Mucosa of descending colon (tissue), 3 donors: Measurements from ENCODE around the gene RBMX. TPM values are rescaled to one million over a fixed set of nuclear protein-coding genes. Genes with fewer than 3 reads are reported as not detected.

ENCODE experiments used
- ATAC-seq: fragments of 200-7000 bp; cut with Tn5 transposase; one replicate; pipeline ENCODE4 v1.9.1; 2020; ENCODE audit warnings: mild to moderate bottlenecking, moderate library complexity
- DNase-seq, 3 donors: peaks; one replicate each; pipeline ENCODE4 v3.0.0-alpha.2; 2020
- H3K36me3 ChIP-seq: fragments of 200-600 bp; one replicate; pipeline ENCODE4 v1.8.0; 2021; ENCODE audit warnings: low read depth, mild to moderate bottlenecking
- H3K4me1 ChIP-seq: fragments of 200-600 bp; one replicate; pipeline ENCODE4 v1.8.0; 2021; ENCODE audit warnings: low read depth, mild to moderate bottlenecking
- H3K4me3 ChIP-seq: fragments of 200-600 bp; one replicate; pipeline ENCODE4 v1.8.0; 2021; ENCODE audit warnings: mild to moderate bottlenecking
- H3K9me3 ChIP-seq: fragments of 200-600 bp; one replicate; pipeline ENCODE4 v1.8.0; 2021; ENCODE audit warnings: mild to moderate bottlenecking
- intact Hi-C, 2 donors: fragments of 100-400 bp; cut with DNase I in 1 of 2; cut with micrococcal nuclease in 1 of 2; formaldehyde crosslinking; loops; one replicate each; pipeline versions ENCODE4 v1.11.0 to v1.11.1; 2022; cut with DNase I, micrococcal nuclease
- total RNA-seq, 3 donors: library from RNA; stranded (reverse); fragmentation: NEBNext Ultra II Directional in 2 of 3; extraction: Animal tissue kit (Norgen Biotek cat#: 25700) in 2 of 3; gene quantifications; one replicate each; pipeline versions ENCODE4 v1.2.1 to v1.2.4, GENCODE V29; 2021 to 2023
- TF ChIP-seq, protein P1 (sequence below): fragments of 200-600 bp; IDR thresholded peaks from one replicate; pipeline ENCODE4 v1.8.0; 2022; ENCODE audit warnings: antibody characterized with exemption, mild to moderate bottlenecking
- donor health status: DM: no; HTN: no; CAD: no; lungs with moderate emphysema.
- donor health status: DM: no; HTN: no; CAD: no.
- donor health status: DM: no; HTN: yes; CAD: no.

Gene RBMX
- total RNA-seq, 3 donors from 2014 or later, result 101 to 144 (median 122) TPM

DNA sequence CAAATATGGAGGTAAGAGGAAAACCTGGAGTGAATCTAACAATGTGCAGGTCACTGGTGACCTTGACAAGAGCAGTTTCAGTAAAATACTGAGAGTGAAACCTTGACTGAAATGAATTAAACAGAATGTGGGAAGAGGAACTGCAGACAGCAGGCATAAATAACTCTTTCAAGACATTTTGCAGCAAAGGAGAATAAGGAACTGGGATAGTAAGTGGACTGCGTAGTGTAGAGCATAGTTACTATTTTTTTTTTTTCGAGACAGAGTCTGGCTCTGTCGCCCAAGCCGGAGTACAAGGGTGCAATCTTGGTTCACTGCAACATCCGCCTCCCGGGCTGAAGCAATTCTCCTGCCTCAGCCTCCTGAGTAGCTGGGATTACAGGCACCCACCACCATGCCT lies 24.0 kb downstream of the RBMX start:
- H3K4me1 ChIP-seq, result no peaks in the 10 kb centered on the region
- peak; percentile 12 for ATAC-seq
- intact Hi-C loops, result no loop called here
- no peaks in the 10 kb centered on the region for H3K36me3 ChIP-seq
- H3K9me3 ChIP-seq, result no peaks in the 10 kb centered on the region
- no peak overlapping the region for H3K4me3 ChIP-seq
- DNase-seq, result no peak
- TF ChIP-seq, protein P1, sequence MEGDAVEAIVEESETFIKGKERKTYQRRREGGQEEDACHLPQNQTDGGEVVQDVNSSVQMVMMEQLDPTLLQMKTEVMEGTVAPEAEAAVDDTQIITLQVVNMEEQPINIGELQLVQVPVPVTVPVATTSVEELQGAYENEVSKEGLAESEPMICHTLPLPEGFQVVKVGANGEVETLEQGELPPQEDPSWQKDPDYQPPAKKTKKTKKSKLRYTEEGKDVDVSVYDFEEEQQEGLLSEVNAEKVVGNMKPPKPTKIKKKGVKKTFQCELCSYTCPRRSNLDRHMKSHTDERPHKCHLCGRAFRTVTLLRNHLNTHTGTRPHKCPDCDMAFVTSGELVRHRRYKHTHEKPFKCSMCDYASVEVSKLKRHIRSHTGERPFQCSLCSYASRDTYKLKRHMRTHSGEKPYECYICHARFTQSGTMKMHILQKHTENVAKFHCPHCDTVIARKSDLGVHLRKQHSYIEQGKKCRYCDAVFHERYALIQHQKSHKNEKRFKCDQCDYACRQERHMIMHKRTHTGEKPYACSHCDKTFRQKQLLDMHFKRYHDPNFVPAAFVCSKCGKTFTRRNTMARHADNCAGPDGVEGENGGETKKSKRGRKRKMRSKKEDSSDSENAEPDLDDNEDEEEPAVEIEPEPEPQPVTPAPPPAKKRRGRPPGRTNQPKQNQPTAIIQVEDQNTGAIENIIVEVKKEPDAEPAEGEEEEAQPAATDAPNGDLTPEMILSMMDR, result no peak

DNA sequence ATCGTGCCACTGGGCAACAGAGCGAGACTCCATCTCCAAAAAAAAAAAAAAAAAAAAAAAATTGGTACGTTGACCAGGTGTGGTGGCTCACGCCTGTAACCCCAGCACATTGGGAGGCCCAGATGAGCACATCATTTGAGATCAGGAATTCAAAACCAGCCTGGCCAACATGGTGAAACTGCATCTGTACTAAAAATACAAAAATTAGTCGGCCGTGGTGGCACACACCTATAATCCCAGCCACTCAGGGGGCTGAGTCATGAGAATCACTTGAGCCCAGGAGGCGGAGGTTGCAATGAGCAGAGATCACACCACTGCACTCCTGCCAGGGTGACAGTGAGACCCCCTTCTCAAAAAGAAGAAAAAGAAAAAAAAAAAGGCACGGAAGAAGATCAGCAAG lies 24.5 kb downstream of the RBMX start:
- Histone ChIP-seq H3K9me3 (no peaks in the 10 kb centered on the region), H3K4me3 (no peak overlapping the region), H3K4me1 (no peaks in the 10 kb centered on the region), H3K36me3 (no peaks in the 10 kb centered on the region)
- ATAC-seq (no peak), DNase-seq (no peak)
- intact Hi-C loops, result no loop called here
- TF ChIP-seq, protein P1, result no peak

DNA sequence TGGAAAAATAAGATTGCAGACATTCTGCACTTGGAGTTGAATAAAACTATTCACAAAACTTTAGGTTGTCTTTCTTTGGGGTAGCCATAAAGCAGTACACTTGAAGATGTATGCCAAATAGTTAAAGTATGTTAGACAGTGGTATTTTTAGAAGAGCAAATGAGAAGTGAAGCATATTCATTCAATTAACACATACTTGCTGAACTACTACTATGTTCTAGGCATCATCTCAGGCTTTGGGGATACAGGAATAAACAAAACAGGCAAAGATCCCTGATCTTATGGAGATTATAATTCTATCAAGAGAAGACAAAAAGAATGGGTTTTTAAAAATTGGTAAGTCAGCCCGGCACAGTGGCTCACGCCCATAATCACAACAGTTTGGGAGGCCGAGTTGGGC lies 29.0 kb downstream of the RBMX start:
- no peak for DNase-seq
- Histone ChIP-seq H3K9me3 (no peaks in the 10 kb centered on the region), H3K4me3 (no peak overlapping the region), H3K4me1 (no peaks in the 10 kb centered on the region), H3K36me3 (no peaks in the 10 kb centered on the region)
- intact Hi-C loops, result no loop called here
- TF ChIP-seq, protein P1, result no peak
- ATAC-seq, result no peak

DNA sequence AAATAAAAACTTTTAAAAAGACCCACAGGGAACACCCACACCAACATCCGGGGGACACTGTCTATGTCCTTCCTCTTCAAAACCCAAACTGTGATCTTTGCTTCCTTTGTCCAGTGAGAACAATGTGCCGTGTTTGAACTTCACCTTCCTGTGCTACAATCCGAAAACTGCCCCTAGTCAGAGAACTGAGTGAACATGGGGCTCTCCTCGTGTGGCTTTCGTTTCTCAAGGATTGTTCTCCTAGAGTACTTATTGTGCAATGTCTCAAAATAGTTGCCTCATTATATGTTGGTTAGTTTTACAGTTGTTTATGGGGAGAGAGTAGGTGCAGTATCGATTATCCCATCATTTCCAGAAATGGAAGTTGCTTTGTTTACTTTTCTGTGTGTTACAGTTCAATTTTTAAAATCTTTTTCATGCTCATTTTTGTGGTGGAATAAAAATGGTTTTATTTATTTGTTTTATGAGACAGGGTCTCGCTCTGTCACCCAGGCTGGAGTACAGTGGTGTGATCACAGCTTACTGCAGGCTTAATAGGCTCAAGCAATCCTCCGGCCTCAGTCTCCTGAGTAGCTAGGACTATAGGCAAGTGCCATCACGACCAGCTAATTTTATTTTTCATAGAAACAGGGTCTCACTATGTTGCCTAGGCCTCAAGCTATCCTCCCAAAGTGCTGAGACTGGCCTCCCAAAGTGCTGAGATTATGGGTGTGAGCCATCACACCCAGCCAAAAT lies 29.9 kb downstream of the RBMX start:
- Histone ChIP-seq H3K36me3 (no peaks in the 10 kb centered on the region), H3K4me3 (no peak overlapping the region), H3K9me3 (no peaks in the 10 kb centered on the region), H3K4me1 (no peaks in the 10 kb centered on the region)
- ATAC-seq, result no peak
- no peak for DNase-seq
- TF ChIP-seq, protein P1, result no peak
- intact Hi-C loops, result no loop called here

DNA sequence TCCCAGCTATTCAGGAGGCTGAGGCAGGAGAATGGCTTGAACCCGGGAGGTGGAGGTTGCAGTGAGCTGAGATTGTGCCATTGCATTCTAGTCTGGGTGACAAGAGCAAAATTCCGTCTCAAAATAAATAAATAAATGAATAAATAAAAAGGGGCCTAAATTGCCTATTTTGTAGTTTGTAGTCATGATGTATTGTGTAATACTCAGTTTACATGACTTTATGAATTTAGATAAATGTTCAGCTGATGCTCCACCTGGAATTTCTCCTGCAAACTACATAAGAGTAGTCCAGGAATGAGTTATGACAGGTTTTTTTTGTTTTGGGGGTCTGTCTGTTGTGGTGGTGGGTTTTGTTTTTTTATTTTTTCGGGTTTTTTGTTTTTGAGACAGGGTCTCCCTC lies 31.1 kb downstream of the RBMX start:
- Histone ChIP-seq H3K4me1 (no peaks in the 10 kb centered on the region), H3K4me3 (no peak overlapping the region), H3K36me3 (no peaks in the 10 kb centered on the region), H3K9me3 (no peaks in the 10 kb centered on the region)
- ATAC-seq (no peak), DNase-seq (no peak)
- TF ChIP-seq, protein P1, result no peak
- intact Hi-C loops, result no loop called here
